Mesenchymal stem cell (in vitro differentiated cells and primary cell): ENCODE data around the gene CIAO2B. TPM values are rescaled to one million over a fixed set of nuclear protein-coding genes. Genes with fewer than 3 reads are reported as not detected.
A peak's percentile ranks its signal among the peaks of the same experiment; 100 is the strongest.

Experiments used
- DNase-seq: peaks from one replicate; pipeline ENCODE4 v3.0.0-alpha.2; 2013
- H2AFZ ChIP-seq: one replicate; pipeline ENCODE4 v1.6.1; 2013; ENCODE audit warnings: low read depth, mild to moderate bottlenecking, control low read depth, inconsistent platforms, low read length, moderate library complexity
- H2AK5ac ChIP-seq: 2 replicates; pipeline ENCODE4 v1.6.1; 2013; ENCODE audit warnings: low read length, moderate library complexity, mild to moderate bottlenecking, inconsistent platforms; ENCODE audit not compliant: severe bottlenecking
- H2BK120ac ChIP-seq: one replicate; pipeline ENCODE4 v1.6.1; 2013; ENCODE audit warnings: low read depth, mild to moderate bottlenecking, inconsistent platforms, low read length, moderate library complexity
- H2BK12ac ChIP-seq, 2 experiments: one replicate each; pipeline ENCODE4 v1.6.1; 2013; ENCODE audit warnings: inconsistent platforms in 2 of 2, low read length in 2 of 2, mild to moderate bottlenecking in 2 of 2, moderate library complexity in 2 of 2, control low read depth in 1 of 2
- H2BK15ac ChIP-seq: one replicate; pipeline ENCODE4 v1.6.1; 2013; ENCODE audit warnings: mild to moderate bottlenecking, low read depth, inconsistent platforms; ENCODE audit not compliant: poor library complexity, severe bottlenecking
- H2BK5ac ChIP-seq: 2 replicates; pipeline ENCODE4 v1.6.1; 2013; ENCODE audit warnings: low read depth, mild to moderate bottlenecking, low read length, control low read depth, inconsistent platforms; ENCODE audit not compliant: poor library complexity, severe bottlenecking
- H3K14ac ChIP-seq, 2 experiments: one replicate each; pipeline ENCODE4 v1.6.1; 2013; ENCODE audit warnings: inconsistent platforms in 2 of 2, low read length in 2 of 2, control low read depth in 1 of 2, mild to moderate bottlenecking in 1 of 2, moderate library complexity in 1 of 2
- H3K18ac ChIP-seq, 2 experiments: one replicate each; pipeline ENCODE4 v1.6.1; 2013; ENCODE audit warnings: inconsistent platforms in 2 of 2, low read length in 2 of 2, control low read depth in 1 of 2, low read depth in 1 of 2, mild to moderate bottlenecking in 1 of 2
- H3K23ac ChIP-seq, 2 experiments: one replicate each; pipeline ENCODE4 v1.6.1; 2013; ENCODE audit warnings: inconsistent platforms in 2 of 2, low read length in 2 of 2, mild to moderate bottlenecking in 2 of 2, moderate library complexity in 2 of 2, control low read depth in 1 of 2
- H3K27ac ChIP-seq: 2 replicates; pipeline ENCODE4 v1.5.1; 2013; ENCODE audit warnings: mild to moderate bottlenecking, moderate library complexity, low read length, control low read depth, inconsistent platforms; ENCODE audit not compliant: poor library complexity, severe bottlenecking
- H3K27me3 ChIP-seq, 2 experiments: 2 replicates each; pipeline versions ENCODE4 v1.6.1 to v1.7.0; 2013; ENCODE audit warnings: low read length in 2 of 2, mild to moderate bottlenecking in 2 of 2, moderate library complexity in 2 of 2, control low read depth in 1 of 2, inconsistent platforms in 1 of 2; ENCODE audit not compliant: control insufficient read depth in 1 of 2, insufficient read depth in 1 of 2
- H3K36me3 ChIP-seq, 2 experiments: 2 replicates each; pipeline versions ENCODE4 v1.6.1 to v1.7.0; 2013; ENCODE audit warnings: low read length in 2 of 2, control low read depth in 1 of 2, inconsistent platforms in 1 of 2, low read depth in 1 of 2, mild to moderate bottlenecking in 1 of 2; ENCODE audit not compliant: insufficient read depth in 2 of 2, control insufficient read depth in 1 of 2
- H3K4ac ChIP-seq, 2 experiments: one replicate each; pipeline ENCODE4 v1.6.1; 2013; ENCODE audit warnings: inconsistent platforms in 2 of 2, low read length in 2 of 2, mild to moderate bottlenecking in 2 of 2, moderate library complexity in 2 of 2, control low read depth in 1 of 2, low read depth in 1 of 2
- H3K4me1 ChIP-seq: 2 replicates; pipeline ENCODE4 v1.6.1; 2013; ENCODE audit warnings: low read depth, low read length, control low read depth; ENCODE audit not compliant: control insufficient read depth, insufficient read depth
- H3K4me2 ChIP-seq: 2 replicates; pipeline ENCODE4 v1.6.1; 2013; ENCODE audit warnings: low read length, mild to moderate bottlenecking, inconsistent platforms; ENCODE audit not compliant: poor library complexity, severe bottlenecking
- H3K4me3 ChIP-seq, 2 experiments: 2 replicates each; pipeline versions ENCODE4 v1.5.1 to v1.7.0; 2013; ENCODE audit warnings: low read length in 2 of 2, mild to moderate bottlenecking in 2 of 2, control low read depth in 1 of 2, low read depth in 1 of 2; ENCODE audit not compliant: insufficient read depth in 1 of 2
- H3K79me1 ChIP-seq: replicated peaks from 2 replicates; pipeline ENCODE4 v1.6.1; 2013; ENCODE audit warnings: mild to moderate bottlenecking, control low read depth, low read length, inconsistent platforms; ENCODE audit not compliant: poor library complexity, severe bottlenecking
- H3K9ac ChIP-seq: 2 replicates; pipeline ENCODE4 v1.7.0; 2013; ENCODE audit warnings: mild to moderate bottlenecking, low read length, moderate library complexity
- H3K9me3 ChIP-seq: 2 replicates; pipeline ENCODE4 v1.7.0; 2013; ENCODE audit warnings: mild to moderate bottlenecking, low read length; ENCODE audit not compliant: control insufficient read depth
- H4K8ac ChIP-seq: one replicate; pipeline ENCODE4 v1.6.1; 2013; ENCODE audit warnings: inconsistent platforms, mild to moderate bottlenecking, low read length, moderate library complexity
- H4K91ac ChIP-seq: one replicate; pipeline ENCODE4 v1.6.1; 2013; ENCODE audit warnings: mild to moderate bottlenecking, low read length, inconsistent platforms
- WGBS: methylation state at CpG from one replicate; pipeline ENCODE4 v1.1.7; 2013; ENCODE audit warnings: mixed read lengths; 5-methylcytosine and 5-hydroxymethylcytosine counted together
- polyA plus RNA-seq, 2 experiments: library from polyadenylated mRNA; stranded (reverse); fragments of 200-250 nt; gene quantifications; one replicate each; pipeline ENCODE4 v1.2.3, GENCODE V29; 2013

CIAO2B gene
- polyA plus RNA-seq (2013, experiment 1 of 2): 110 TPM
- polyA plus RNA-seq (2013, experiment 2 of 2): 117 TPM

DNA sequence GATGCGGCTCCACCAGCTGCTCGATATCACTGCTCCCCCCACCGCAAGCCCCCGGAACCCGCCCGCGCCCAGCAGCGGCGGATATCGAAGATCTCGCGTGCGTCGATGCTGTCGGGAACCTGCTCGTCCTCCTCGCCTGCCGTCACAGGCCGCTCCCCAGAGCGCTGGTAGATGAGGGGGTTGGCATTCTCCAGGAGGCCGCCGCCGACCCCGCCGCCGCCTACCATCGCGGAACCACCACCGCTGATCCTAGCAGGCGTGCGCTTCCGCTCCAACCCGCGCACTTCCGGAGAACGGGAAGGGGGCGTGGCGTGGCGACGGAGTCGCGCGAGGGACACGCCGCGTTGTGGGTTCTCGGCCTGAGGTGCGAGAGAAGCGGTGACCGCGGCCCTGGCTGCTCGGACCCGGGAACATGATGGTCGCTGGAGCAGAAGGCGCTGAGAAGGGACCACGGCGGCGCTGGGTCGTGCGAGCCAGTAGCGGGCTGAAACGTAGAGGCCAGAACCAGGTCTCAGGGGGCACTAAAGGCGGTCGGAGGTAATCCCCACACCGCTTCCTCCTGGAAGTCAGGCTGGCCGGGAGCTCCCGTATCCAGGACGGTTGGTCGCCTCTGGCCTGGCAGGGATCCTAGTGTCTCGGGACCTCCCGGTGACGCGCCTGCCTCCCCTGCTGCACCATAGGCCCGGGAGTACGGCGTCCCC lies at the start of gene CIAO2B:
Gene CIAO2B (minus strand): TSS at position 265 of the 701 bp plus-strand sequence. CDS start 38 bp downstream, at position 227.
- Histone ChIP-seq H3K18ac (peak within 1 kb of the TSS; percentile 98), H2AK5ac (peak within 1 kb of the TSS; percentile 68)

DNA sequence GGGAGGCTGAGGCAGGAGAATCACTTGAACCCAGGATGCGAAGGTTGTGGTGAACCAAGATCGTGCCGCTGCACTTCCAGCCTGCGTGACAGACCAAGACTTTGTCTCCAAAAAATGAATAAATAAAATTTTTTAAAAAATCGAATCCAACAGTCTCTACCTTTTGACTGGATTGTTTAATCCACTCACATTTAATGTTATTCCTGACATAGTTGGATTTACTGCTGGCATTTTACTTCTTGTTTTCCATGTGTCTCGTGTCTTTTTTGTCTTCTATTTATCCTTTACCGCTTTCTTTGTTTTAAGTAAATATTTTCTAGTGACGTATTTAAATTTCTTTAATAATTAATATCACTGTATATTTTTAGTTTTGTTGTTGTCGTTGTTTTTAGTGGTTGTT lies 48.8 kb upstream of the CIAO2B start:
- no peak overlapping the region for H2BK12ac ChIP-seq
- H2BK15ac ChIP-seq: no peak overlapping the region
- H2BK5ac ChIP-seq: no peak overlapping the region
- H3K23ac ChIP-seq: no peak overlapping the region
- no peak overlapping the region for H3K14ac ChIP-seq
- H3K9ac ChIP-seq: no peak overlapping the region
- H2AFZ ChIP-seq: no peak overlapping the region
- H3K27ac ChIP-seq: no peak overlapping the region
- no peaks in the 10 kb centered on the region for H3K27me3 ChIP-seq
- no peak overlapping the region for H3K4me2 ChIP-seq
- no peak overlapping the region for H3K4ac ChIP-seq
- H2AK5ac ChIP-seq: no peak overlapping the region
- no peak overlapping the region for H3K18ac ChIP-seq
- DNase-seq: no peak
- no peak overlapping the region for H4K8ac ChIP-seq
- WGBS: 79% methylated on average over 2 of the region's 9 CpGs
- no peak overlapping the region for H3K4me3 ChIP-seq
- H2BK120ac ChIP-seq: no peak overlapping the region
- H3K4me1 ChIP-seq: peaks cover 11% of the 10 kb centered on the region
- no peaks in the 10 kb centered on the region for H3K9me3 ChIP-seq
- H3K36me3 ChIP-seq: no peaks in the 10 kb centered on the region
- H3K79me1 ChIP-seq: no peaks in the 10 kb centered on the region
- H4K91ac ChIP-seq: no peak overlapping the region

More for the DNA sequence above, at the start of gene CIAO2B:
- Histone ChIP-seq H3K4me2 (peak within 1 kb of the TSS; percentile 65), H3K4ac (peak within 1 kb of the TSS; percentile 95 to 96), H2BK5ac (peak within 1 kb of the TSS; percentile 15), H3K4me1 (peaks cover 29% of the 10 kb centered on the region), H3K4me3 (peak within 1 kb of the TSS; percentile 94 to 99), H4K91ac (peak within 1 kb of the TSS; percentile 94), H2AFZ (peak within 1 kb of the TSS; percentile 67), H3K14ac (peak within 1 kb of the TSS in 1 of 2 experiments; percentile 98), H3K27me3 (no peaks in the 10 kb centered on the region), H3K9ac (peak within 1 kb of the TSS; percentile 100), H3K23ac (peak within 1 kb of the TSS in 1 of 2 experiments; percentile 70), H3K79me1 (peaks cover 32% of the 10 kb centered on the region), H2BK120ac (peak within 1 kb of the TSS; percentile 69), H2BK15ac (peak within 1 kb of the TSS; percentile 71), H4K8ac (peak within 1 kb of the TSS; percentile 96), H3K36me3 (peaks cover 31 to 40% of the 10 kb centered on the region in 2 experiments), H2BK12ac (peak within 1 kb of the TSS in 1 of 2 experiments; percentile 83), H3K9me3 (no peaks in the 10 kb centered on the region), H3K27ac (peak within 1 kb of the TSS; percentile 74)
- WGBS: under 1% methylated on average over 58 of the region's 76 CpGs
- DNase-seq: peak; percentile 89

DNA sequence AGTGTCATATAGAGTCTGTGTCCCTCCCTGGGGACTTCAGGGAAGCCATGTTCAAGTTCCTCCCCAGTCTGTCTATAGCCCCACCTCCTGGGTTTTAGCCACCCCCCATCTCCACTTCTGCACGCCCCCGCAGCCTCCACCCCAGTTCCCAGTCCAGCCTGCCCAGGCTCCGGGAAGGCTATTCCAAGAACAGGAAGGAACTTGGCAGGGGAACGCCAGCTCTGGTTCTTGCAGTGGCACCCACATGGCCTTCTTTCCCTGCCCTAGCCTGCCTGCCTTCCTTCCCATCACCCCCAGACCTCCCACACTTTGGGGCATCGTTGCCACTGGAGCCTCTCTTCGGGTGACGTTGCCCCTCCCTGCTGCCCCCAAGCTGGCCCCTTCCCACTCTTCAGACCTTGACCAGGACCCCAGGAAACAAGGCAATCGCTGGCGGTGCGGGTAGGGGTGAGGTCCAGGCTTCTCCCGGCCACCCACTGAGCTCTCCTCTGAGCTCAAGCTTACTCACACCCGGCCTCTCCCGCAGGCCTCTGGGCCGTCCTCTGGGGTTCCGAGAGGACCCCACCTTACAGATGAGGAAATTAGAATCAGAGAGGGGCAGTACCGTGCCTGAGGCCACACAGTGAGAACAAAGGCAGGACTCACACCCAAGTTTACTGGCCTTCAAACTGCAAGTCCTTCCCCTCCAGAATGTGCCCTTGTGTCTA lies 45.0 kb upstream of the CIAO2B start:
- H3K27ac ChIP-seq: no peak overlapping the region
- H4K91ac ChIP-seq: no peak overlapping the region
- H3K4ac ChIP-seq: no peak overlapping the region
- no peak overlapping the region for H2AK5ac ChIP-seq
- H3K79me1 ChIP-seq: no peaks in the 10 kb centered on the region
- no peaks in the 10 kb centered on the region for H3K27me3 ChIP-seq
- peaks cover 19% of the 10 kb centered on the region for H3K4me1 ChIP-seq
- H3K23ac ChIP-seq: no peak overlapping the region
- no peaks in the 10 kb centered on the region for H3K9me3 ChIP-seq
- H2BK120ac ChIP-seq: no peak overlapping the region
- no peak overlapping the region for H4K8ac ChIP-seq
- H3K18ac ChIP-seq: no peak overlapping the region
- H3K9ac ChIP-seq: no peak overlapping the region
- no peak overlapping the region for H3K4me3 ChIP-seq
- peak overlapping the region in 1 of 2 experiments; percentile 41 for H3K14ac ChIP-seq
- no peak overlapping the region for H2BK15ac ChIP-seq
- no peak overlapping the region for H2BK5ac ChIP-seq
- peak overlapping the region; percentile 18 for H2AFZ ChIP-seq
- H3K36me3 ChIP-seq: no peaks in the 10 kb centered on the region
- DNase-seq: no peak
- no peak overlapping the region for H3K4me2 ChIP-seq
- H2BK12ac ChIP-seq: no peak overlapping the region
- 82% methylated on average over 15 of the region's 16 CpGs for WGBS
